SK-N-SH (cell line): ENCODE results near the gene KANSL3. TPM values are rescaled to one million over a fixed set of nuclear protein-coding genes. Genes with fewer than 3 reads are reported as not detected.

Experiments used
- polyA plus RNA-seq, 3 experiments: library from polyadenylated mRNA; depleted of rRNA; stranded (reverse); fragments of >200 nt; gene quantifications; 2 replicates each; pipeline ENCODE4 v1.2.3, GENCODE V29; 2012

Gene KANSL3
- polyA plus RNA-seq, 1 of the 3 experiments (the other 2 are of a cell fraction) = 10.7 TPM

Other genes with a start within 250 kb of the KANSL3 start
- gene NEURL3, start 133.0 kb downstream of the KANSL3 start, polyA plus RNA-seq (2012; rRNA removed) = 0.05 and 0.08 TPM in 2 replicates
- 3.3 TPM in 2 replicates for gene ARID5A, start 101.6 kb downstream of the KANSL3 start, polyA plus RNA-seq (2012; rRNA removed)
- gene FER1L5, start 4.5 kb upstream of the KANSL3 start, polyA plus RNA-seq (2012; rRNA removed) = 0.02 TPM in 1 of 2 replicates, not detected in the other
- 17.7 and 21.9 TPM in 2 replicates for gene LMAN2L, start 101.8 kb upstream of the KANSL3 start, polyA plus RNA-seq (2012; rRNA removed)
- gene CNNM4, start 122.6 kb upstream of the KANSL3 start, polyA plus RNA-seq (2012; rRNA removed) = 5.5 TPM in 2 replicates
- 9.3 and 14.7 TPM in 2 replicates for gene CNNM3, start 178.0 kb upstream of the KANSL3 start, polyA plus RNA-seq (2012; rRNA removed)
- gene ANKRD23, start 205.7 kb upstream of the KANSL3 start, polyA plus RNA-seq (2012; rRNA removed) = 3.1 and 3.8 TPM in 2 replicates
- gene ANKRD39, start 219.7 kb upstream of the KANSL3 start, polyA plus RNA-seq (2012; rRNA removed) = 11.8 and 13.4 TPM in 2 replicates
- gene SEMA4C, start 231.8 kb upstream of the KANSL3 start, polyA plus RNA-seq (2012; rRNA removed) = 34.8 and 40.9 TPM in 2 replicates